ENCODE results near the gene SWSAP1.

DNA sequence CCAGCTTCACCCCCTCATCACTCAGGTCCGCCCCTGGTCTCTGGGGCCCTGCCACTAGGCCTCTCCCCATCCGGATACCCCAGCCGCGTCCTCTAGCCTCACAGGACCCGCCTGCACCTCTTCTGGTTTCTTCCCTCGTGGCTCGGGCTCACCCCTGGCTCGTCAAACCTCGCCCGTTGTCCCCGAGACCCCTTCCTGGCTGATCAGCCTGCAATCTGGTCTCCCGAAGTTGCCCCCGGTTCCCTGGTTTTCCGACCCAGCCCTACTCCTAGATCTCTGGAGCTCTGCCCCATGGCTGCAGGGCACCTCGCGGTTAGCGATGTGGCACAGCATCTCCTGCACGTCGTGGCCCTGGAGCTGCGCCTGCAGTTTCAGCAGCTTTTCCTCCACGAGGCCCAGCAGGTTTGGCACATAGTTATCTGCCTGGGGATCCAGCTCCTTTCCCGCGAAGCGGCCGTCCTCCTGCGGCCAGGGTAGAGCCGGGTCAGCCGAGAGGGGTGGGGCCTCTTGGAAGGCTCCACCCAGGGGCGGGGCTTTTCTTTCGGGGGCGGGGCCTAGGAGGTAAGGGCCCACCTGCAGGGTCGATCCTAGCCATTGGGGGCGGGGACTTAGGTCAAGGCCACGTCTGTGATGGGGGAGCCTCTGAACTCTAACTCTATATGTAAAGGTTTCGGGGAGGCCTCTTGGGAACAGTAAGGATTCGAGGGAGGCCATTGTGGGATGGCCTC, 47.1 kb downstream of the SWSAP1 start:
- TF ChIP-seq, protein P1, sequence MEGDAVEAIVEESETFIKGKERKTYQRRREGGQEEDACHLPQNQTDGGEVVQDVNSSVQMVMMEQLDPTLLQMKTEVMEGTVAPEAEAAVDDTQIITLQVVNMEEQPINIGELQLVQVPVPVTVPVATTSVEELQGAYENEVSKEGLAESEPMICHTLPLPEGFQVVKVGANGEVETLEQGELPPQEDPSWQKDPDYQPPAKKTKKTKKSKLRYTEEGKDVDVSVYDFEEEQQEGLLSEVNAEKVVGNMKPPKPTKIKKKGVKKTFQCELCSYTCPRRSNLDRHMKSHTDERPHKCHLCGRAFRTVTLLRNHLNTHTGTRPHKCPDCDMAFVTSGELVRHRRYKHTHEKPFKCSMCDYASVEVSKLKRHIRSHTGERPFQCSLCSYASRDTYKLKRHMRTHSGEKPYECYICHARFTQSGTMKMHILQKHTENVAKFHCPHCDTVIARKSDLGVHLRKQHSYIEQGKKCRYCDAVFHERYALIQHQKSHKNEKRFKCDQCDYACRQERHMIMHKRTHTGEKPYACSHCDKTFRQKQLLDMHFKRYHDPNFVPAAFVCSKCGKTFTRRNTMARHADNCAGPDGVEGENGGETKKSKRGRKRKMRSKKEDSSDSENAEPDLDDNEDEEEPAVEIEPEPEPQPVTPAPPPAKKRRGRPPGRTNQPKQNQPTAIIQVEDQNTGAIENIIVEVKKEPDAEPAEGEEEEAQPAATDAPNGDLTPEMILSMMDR (IDR thresholded peaks at IDR 0.05): no peak
- TF ChIP-seq POLR2A (IDR thresholded peaks at IDR 0.05): no peak
